A204.1 (cell line): ENCODE results near the gene ACP5.

Experiments
- FAIRE-seq: peaks from 2 replicates; lab custom pipeline; 2012; peaks lifted over from hg19 to GRCh38; lab: Jason Lieb, UNC

The ACP5 gene

GRCh38 chr19:11547929-11548700, 29.3 kb downstream of the ACP5 start:
- FAIRE-seq, result no peak

DNA sequence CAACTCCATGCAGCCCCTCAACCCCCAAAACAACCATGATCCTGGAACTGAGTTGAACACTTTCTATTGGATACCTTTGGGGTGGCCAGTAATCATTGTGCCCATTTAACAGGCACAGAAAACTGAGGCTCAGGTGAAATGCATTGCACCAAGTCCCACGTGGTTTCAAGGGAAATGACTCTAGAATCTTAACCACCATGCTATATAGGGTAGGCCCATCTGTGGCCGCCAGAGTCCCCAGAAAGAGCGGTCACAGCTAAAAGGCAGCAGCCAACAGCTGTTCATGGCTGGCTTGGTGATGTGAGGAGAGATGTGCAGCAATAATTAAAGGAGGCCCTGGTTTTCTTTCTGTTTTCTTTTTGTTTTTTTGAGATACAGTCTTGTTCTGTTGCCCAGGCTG, 36.2 kb downstream of the ACP5 start:
- no peak for FAIRE-seq

DNA sequence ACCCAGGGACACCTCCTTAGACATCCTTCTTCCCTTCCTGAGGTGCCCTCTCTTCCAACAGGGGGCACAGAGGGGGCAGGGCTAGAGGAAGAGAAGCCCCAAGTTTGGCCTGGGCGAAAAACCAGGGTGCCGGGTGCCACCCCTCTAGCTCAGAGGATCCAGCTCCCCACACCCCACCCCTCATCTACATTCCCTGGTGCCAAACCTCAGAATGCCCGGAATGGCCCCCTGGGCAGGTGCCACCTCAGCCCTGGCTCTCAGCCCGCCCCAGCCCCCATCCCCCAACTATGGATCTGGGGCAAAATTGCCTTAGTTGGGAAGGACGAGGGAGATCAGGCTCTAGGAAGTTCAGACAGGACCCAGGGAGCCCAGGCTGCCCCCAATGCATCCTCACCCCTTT, 36.8 kb downstream of the ACP5 start:
- FAIRE-seq, result no peak

DNA sequence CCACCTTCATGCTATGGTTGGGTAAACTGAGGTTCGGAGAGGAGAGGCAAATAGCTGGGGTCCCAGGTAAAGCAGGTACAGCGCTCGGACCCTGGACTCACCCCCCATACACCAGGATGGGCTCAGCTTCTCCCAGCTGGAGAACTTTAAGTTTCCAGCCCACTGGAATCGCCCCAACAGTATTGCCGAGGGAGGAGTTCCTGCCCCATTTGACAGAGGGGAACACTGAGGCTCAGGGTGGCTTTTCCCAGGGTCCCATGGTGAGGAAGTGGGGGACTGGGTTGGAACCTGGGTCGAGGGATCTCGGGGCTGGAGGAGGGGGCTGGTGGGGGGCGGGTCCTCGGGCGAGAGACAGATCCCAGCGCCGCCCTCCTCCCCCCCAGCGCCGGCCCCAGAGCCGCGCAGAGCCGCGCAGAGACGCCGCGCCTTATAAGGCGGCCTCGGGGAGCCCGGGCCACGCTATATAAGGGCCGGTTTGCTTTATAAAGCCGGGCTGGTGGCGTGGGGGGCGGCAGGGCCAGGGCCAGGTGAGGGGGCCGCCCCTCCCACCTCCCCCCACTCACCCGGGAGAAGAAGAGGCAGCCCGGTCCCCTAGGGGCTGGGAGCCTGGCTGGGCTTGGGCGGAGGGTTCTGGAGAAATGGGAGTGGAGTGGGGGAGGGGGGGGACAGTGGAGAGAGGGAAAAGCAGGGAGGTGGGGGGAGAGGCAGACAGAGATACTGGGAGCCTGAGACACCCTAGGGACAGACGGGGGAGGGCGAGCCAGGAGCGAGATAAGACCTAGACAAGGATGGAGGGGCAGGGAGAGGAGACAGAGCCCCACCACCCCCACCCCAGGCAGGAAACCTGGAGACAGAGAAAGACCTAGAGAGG, 37.7 kb downstream of the ACP5 start:
- no peak for FAIRE-seq

DNA sequence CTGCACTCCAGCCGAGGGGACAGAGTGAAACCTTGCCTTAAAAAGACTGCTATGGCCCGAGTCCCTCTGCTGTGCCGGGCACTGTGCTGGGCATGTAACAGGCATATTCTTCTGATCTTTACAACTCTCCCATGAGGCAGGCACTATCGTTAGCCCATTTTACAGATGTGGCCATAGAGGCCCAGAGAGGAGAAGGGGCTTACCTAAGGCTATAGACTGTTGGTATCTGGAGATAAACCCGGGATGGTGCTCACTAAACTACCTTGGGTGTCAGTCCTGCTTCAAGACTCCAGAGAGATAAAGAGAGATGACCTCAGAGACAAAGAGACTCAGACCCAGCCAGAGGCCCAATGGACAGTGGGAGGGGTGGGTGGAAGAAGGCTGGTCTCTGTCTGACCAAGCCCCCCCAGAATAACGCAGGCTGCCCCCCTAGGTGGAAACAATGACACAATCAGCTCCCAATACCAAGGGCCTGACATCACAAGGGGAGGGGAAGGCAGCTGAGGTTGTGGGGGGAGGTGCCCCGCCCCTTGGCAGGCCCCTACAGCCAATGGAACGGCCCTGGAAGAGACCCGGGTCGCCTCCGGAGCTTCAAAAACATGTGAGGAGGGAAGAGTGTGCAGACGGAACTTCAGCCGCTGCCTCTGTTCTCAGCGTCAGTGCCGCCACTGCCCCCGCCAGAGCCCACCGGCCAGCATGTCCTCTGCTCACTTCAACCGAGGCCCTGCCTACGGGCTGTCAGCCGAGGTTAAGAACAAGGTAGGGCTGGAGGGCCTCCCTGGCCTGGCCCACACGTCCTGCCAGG, 39.0 kb downstream of the ACP5 start, which contains the start of gene CNN1:
TSS of gene CNN1 (plus strand) at position 620 of the 805 bp plus-strand sequence. CDS start at position 697, 77 bp downstream.
- no peak for FAIRE-seq

DNA sequence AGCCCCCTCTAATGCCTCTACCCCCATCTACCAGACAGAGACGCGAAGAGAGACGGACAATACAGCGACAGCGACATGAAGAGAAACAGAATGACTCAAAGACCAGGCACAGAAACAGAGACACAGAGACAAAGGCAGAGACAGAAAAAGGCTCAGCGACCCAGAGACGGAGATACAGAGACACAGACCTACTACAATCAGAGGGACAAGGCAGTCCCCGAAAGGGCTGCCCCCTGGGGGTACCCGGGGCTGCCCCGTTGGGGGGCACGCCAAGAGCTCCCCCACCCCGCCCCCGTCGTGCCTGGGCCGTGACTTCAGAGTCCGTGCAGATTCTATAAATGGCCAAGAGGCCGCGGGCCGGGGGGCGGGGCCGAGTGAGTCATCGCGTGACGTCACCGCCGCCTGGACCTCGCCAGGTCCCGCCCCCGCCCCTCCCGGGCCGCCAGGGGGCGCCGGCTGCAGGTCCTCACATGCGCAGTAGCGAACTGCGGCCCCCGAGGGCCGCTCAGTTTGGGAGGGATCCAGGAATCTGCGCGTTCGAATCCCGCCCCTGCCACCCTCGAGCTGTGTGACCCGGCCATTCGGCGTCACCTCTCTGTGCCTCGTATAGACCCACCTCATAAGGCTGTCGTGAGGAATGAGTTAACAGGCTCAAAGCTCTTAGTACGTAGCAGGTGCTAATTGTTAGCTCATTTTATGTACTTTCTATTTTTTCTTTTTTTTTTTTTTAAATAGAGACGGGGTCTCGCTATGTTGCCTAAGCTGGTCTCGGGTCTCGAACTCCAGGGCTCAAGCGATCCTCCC, 41.5 kb downstream of the ACP5 start:
- no peak for FAIRE-seq

GRCh38 chr19:11534948-11535347, 42.5 kb downstream of the ACP5 start:
- no peak for FAIRE-seq

- FAIRE-seq, result no peak
Observed at GRCh38 chr19:11534538-11534937, 42.9 kb downstream of the ACP5 start.

GRCh38 chr19:11530432-11530831, 47.0 kb downstream of the ACP5 start:
- no peak for FAIRE-seq

GRCh38 chr19:11528551-11529341, 48.7 kb downstream of the ACP5 start, which contains the start of gene ECSIT:
ECSIT (minus strand) TSS chr19:11529134; CDS start chr19:11519170, 9,964 bp downstream.
- peak; percentile 98 for FAIRE-seq
